Osteocyte (in vitro differentiated cells): ENCODE measurements around the gene FOXN3. TPM values are rescaled to one million over a fixed set of nuclear protein-coding genes. Genes with fewer than 3 reads are reported as not detected.

Experiments used
- DNase-seq: peaks from one replicate; pipeline ENCODE4 v3.0.0; 2021; ENCODE audit warnings: mixed read lengths; ENCODE audit not compliant: unreplicated experiment; ENCODE audit errors: extremely low spot score
- H3K27ac Mint-ChIP-seq: one replicate; pipeline ENCODE4 v1.8.0; 2021; ENCODE audit warnings: mild to moderate bottlenecking, mixed read lengths; ENCODE audit not compliant: unreplicated experiment
- H3K27me3 Mint-ChIP-seq: one replicate; pipeline ENCODE4 v1.8.0; 2021; ENCODE audit warnings: mixed read lengths; ENCODE audit not compliant: unreplicated experiment
- H3K36me3 Mint-ChIP-seq: one replicate; pipeline ENCODE4 v1.8.0; 2021; ENCODE audit warnings: mixed read lengths; ENCODE audit not compliant: unreplicated experiment
- H3K4me1 Mint-ChIP-seq: one replicate; pipeline ENCODE4 v1.8.0; 2021; ENCODE audit warnings: mixed read lengths; ENCODE audit not compliant: unreplicated experiment
- H3K4me3 Mint-ChIP-seq: one replicate; pipeline ENCODE4 v1.8.0; 2021; ENCODE audit warnings: mild to moderate bottlenecking, moderate library complexity, mixed read lengths; ENCODE audit not compliant: unreplicated experiment
- H3K9me3 Mint-ChIP-seq: one replicate; pipeline ENCODE4 v1.8.0; 2021; ENCODE audit warnings: mixed read lengths; ENCODE audit not compliant: unreplicated experiment
- CTCF ChIP-seq: fragments of 200-600 bp; sonication (generic); IDR thresholded peaks from 2 replicates; pipeline ENCODE4 v1.5.0; 2021; ENCODE audit warnings: antibody characterized with exemption, mild to moderate bottlenecking, moderate library complexity
- total RNA-seq: library from RNA; stranded (reverse); gene quantifications from 2 replicates; pipeline ENCODE4 v1.2.1, GENCODE V29; 2021

Gene FOXN3
- total RNA-seq, 1 donor from 2014 or later, result 120 TPM

- no peak for DNase-seq
- Mint-ChIP-seq H3K9me3 (no peaks in the 10 kb centered on the region), H3K4me3 (no peak overlapping the region), H3K27ac (no peak overlapping the region), H3K27me3 (peaks cover 20% of the 10 kb centered on the region), H3K4me1 (no peaks in the 10 kb centered on the region), H3K36me3 (no peaks in the 10 kb centered on the region)
- TF ChIP-seq CTCF, result no peak
Measured at GRCh38 chr14:89144642-89145041, 272.4 kb downstream of the FOXN3 start.

- no peaks in the 10 kb centered on the region for H3K9me3 Mint-ChIP-seq
- DNase-seq, result no peak
Measured at GRCh38 chr14:89144066-89144465, 273.0 kb downstream of the FOXN3 start.

GRCh38 chr14:89143595-89143994, 273.4 kb downstream of the FOXN3 start:
- H3K4me1 Mint-ChIP-seq, result peaks cover 7% of the 10 kb centered on the region
- H3K27me3 Mint-ChIP-seq, result peaks cover 20% of the 10 kb centered on the region
- H3K36me3 Mint-ChIP-seq, result no peaks in the 10 kb centered on the region
- no peak for DNase-seq
- H3K4me3 Mint-ChIP-seq, result no peak overlapping the region
- H3K27ac Mint-ChIP-seq, result no peak overlapping the region
- H3K9me3 Mint-ChIP-seq, result no peaks in the 10 kb centered on the region
- no peak for TF ChIP-seq CTCF

More at GRCh38 chr14:89144066-89144465, 273.0 kb downstream of the FOXN3 start:
- Mint-ChIP-seq H3K27ac (no peak overlapping the region), H3K27me3 (peaks cover 20% of the 10 kb centered on the region), H3K36me3 (no peaks in the 10 kb centered on the region), H3K4me3 (no peak overlapping the region), H3K4me1 (peaks cover 3% of the 10 kb centered on the region)
- no peak for TF ChIP-seq CTCF

- Mint-ChIP-seq H3K27me3 (peaks cover 20% of the 10 kb centered on the region), H3K27ac (no peak overlapping the region), H3K36me3 (no peaks in the 10 kb centered on the region), H3K4me3 (no peak overlapping the region), H3K4me1 (peaks cover 19% of the 10 kb centered on the region), H3K9me3 (no peaks in the 10 kb centered on the region)
- no peak for TF ChIP-seq CTCF
- DNase-seq, result no peak
Measured at GRCh38 chr14:89142366-89142765, 274.7 kb downstream of the FOXN3 start.

- no peak overlapping the region for H3K27ac Mint-ChIP-seq
- H3K9me3 Mint-ChIP-seq, result no peaks in the 10 kb centered on the region
- peaks cover 20% of the 10 kb centered on the region for H3K27me3 Mint-ChIP-seq
- H3K36me3 Mint-ChIP-seq, result no peaks in the 10 kb centered on the region
- no peak for DNase-seq
- H3K4me1 Mint-ChIP-seq, result peaks cover 24% of the 10 kb centered on the region
- no peak for TF ChIP-seq CTCF
- no peak overlapping the region for H3K4me3 Mint-ChIP-seq
Measured at GRCh38 chr14:89141862-89142261, 275.2 kb downstream of the FOXN3 start.
